ENCODE results near the gene DLL4.

The DLL4 gene

DNA sequence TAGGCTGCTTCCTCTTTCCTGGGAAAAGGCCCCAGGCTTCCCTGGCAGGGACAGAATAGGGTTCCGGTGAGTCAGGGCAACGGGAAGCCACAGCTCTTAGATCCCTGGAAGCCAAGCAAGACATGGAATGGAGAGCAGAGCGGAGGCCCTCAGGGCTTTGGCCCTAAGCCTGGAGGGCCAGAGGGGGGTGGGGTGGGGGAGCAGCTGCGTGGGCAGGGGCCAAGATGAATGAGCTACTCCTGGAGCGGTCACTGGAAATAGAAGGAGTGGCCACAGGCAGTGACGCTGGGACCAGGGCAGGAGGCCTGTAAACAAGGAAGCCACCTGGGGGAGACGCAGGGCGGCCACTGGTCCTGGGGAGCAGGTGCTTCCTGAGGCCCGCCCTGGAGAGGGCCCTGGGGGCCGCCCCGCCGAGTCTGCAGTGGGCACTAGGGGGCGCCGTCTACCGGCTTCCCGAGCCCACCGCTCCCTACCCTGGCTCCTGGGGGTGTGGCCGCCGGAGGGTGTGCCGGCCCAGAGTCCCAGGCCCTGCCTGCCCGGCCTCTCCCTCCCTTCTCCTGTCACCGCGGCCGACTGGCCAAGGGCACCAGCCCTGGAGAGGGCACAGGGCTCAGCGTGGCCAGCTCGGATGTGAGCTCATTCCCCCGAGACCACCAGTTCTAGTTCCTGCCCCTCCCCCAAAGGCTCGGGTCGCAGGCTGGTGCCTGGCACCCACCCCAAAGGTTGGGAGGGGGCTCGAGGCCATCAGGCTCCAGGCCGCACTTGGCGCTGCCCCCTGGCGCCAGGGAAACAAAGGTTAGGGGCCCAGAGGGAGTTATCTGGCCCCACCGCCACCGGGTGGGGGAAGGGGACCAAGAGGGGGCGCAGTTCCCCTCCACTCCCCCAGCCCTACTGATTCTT is 22.8 kb upstream of the DLL4 start:
- in situ Hi-C loops (cut with MboI; ENCODE audit: low sequenced_read_pairs), result loop anchor here (10.0 to 25.0 kb wide), 2 partner anchors 278 to 1156 kb away; no protein-coding TSS in a partner anchor

DNA sequence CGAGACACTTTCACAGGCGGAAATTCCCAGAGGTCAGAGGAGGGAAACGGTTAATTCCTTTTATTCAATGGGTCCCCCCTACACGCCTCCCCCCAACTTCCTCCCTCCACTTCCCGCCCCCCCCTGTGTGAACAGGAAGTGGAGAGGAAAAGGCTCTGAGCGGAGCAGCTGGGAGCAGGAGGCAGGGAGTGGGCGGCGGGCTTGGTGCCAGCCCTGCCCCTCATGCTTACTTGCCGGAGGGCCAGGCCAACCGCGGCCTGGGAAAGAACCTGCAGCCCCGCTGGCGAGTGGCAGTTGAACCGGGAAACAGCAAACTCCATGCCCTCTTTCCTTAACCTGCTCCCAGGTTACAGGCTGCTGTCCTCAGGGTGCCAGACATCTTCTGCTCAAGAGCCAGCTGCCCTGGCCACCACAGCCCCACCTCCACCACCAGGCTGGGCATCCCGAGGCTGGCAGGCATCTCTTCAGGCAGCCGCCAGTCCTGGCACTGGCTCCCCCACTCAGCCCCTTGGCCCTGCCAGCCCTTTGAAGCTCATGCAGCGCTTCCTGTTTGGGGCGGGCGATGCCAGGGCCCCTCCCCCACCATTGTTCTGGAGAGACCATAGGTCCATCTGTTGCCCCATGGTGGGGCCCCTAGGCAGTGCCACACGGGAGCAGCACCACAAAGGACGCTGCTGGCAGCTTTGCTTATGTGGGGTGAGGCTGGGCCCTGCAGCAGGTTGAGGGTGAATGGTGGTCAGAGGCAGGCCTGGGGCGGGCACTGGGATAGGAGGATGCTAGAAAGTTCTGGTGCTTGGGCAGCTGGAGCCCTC is 21.9 kb upstream of the DLL4 start:
- in situ Hi-C loops (cut with MboI; ENCODE audit: low sequenced_read_pairs), result loop anchor here (10.0 to 25.0 kb wide), 2 partner anchors 278 to 1155 kb away; no protein-coding TSS in a partner anchor

DNA sequence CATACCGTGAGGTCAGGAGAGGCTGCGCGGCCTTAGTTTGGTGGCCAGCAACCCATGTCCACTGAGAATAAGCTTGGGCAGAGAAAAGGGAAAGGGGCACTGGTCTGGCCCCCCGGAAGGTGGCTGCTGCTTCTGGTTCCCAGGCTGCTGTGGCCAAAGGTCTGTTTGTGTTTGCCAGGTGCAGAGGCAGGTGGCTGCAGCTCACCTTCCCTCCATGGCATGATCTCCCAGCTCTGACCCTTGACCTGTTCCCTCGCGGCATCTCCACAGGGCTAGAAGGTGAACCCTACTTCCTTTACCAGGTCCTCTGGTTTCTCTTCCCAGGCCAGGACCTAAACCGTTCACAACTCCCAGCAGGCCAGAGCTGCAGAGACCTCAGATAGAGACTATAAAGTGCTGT is 21.0 kb upstream of the DLL4 start:
- in situ Hi-C loops (cut with MboI; ENCODE audit: low sequenced_read_pairs), result loop anchor here (10.0 to 25.0 kb wide), 2 partner anchors 277 to 1154 kb away; no protein-coding TSS in a partner anchor

DNA sequence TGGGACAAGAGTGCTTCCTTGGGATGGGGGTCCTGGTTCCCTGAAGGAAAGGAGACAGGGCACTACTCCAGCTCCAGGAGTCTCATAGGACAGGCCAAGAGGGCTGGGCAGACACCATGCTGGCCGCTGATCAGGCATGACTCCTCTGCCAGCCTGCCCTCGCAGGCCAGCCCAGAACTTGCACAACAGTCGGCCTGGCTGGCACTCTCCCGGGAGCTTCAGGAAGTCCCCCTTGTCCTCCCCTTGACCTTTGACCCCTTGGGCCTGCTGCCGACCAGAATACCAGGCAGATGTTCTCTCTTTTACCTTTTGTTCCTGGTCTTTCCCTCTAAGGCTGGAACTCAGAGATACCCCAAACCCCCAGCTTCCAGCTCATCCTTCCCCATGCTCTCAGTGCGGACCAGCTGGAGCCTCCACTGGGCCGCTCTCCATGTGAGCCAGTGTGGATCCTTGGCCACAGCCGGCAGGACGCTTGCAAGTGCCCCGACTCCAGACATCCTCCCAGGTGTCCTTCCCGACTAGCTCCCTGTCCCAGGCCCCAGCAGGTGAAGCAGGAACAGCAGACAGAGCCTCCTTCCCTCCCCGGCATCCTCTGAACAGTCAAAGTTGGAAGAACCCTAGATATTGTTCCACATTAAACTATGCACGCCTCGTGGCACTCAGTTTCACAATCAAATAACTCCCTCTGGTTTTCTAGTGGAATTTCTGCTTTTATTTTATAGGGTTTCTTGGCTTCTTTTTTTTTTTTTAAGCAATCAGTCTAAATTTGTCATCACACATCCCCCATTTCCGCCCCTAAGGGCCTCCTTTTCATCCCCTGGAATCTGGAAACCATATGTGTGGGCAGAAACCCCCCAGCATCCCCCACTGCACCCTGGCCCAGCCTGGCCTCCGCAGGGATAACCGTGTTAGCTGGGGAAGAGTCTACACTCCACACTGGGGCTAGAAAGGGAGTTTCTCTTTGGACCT is 19.2 kb upstream of the DLL4 start:
- in situ Hi-C loops (cut with MboI; ENCODE audit: low sequenced_read_pairs), result loop anchor here (10.0 to 25.0 kb wide), 2 partner anchors 275 to 1152 kb away; no protein-coding TSS in a partner anchor

DNA sequence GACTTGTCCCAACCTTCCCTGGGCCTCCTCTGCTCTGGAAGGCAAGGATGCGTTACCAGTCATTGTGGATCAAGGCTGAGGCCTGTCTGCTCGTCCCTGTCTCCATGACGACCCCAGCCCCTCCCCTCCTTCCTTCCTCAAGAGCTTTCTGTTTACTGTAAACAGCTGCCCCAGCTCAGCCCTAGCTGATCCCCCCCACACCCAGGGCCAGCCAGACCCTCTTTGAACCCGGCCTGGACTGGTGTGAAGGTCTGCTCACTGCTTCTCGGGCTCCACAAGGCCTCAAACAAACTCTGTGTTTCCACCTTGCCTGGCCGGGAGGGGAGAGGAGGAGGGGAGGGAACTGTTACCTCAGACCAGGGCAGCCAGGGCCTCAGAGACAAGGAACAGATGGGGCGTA is 18.0 kb upstream of the DLL4 start:
- in situ Hi-C loops (cut with MboI; ENCODE audit: low sequenced_read_pairs), result loop anchor here (25.0 kb wide), 1 partner anchor 1151 kb away; no protein-coding TSS in a partner anchor

DNA sequence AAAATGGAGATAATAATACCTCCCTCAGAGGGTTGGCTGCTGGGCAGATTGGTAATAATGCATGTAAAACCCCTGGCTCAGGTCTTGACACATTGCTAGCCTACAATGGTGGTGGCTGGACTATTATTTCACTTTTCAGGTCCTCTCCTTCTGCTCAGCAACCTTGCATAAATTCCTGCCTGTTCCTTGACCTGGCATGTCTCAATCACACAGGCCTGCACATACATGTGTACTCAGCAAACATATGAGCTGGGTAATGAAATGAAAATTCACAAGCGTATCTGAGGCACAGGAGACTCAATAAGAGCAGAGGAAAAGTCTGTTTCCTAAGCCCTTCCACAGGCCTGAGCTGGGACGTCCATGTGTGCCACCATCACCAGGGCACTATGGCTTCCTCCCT is 17.4 kb upstream of the DLL4 start:
- in situ Hi-C loops (cut with MboI; ENCODE audit: low sequenced_read_pairs), result loop anchor here (25.0 kb wide), 1 partner anchor 1151 kb away; no protein-coding TSS in a partner anchor

DNA sequence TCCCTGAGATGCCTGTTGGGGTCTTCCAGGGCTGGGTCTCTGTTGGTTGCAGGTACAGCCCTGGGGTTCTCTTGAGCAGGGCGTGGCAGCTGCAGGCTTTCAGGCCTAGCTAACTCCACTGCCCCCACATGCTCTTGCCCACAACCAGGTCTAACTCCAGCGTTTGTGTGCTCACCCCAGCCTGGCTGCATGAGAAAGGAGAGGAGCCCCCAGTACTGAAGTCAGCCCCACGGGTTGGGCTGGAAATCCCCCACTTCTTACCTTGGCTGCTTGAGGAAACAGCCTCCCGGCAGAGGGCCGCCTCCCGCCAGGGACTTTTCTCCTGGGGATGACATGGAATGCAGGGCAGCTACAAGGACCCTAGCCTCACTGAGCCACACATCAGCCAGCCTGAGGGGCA is 16.7 kb upstream of the DLL4 start:
- in situ Hi-C loops (cut with MboI; ENCODE audit: low sequenced_read_pairs), result loop anchor here (25.0 kb wide), 1 partner anchor 1150 kb away; no protein-coding TSS in a partner anchor

DNA sequence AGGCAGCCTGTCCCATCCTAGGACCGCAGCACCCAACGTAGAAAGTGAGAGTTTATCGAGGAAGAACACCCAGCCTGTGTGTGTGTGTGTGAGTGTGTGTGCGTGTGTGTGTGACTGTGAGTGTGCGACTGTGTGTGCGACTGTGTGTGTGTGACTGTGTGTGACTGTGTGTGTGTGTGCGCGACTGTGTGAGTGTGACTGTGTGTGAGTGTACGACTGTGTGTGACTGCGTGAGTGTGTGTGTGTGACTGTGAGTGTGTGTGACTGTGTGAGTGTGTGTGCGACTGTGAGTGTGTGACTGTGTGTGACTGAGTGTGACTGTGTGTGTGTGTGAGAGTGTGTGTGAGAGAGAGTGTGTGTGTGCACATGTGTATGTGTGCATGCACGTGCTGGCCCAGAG is 15.1 kb upstream of the DLL4 start:
- in situ Hi-C loops (cut with MboI; ENCODE audit: low sequenced_read_pairs), result loop anchor here (25.0 kb wide), 1 partner anchor 1148 kb away; no protein-coding TSS in a partner anchor

DNA sequence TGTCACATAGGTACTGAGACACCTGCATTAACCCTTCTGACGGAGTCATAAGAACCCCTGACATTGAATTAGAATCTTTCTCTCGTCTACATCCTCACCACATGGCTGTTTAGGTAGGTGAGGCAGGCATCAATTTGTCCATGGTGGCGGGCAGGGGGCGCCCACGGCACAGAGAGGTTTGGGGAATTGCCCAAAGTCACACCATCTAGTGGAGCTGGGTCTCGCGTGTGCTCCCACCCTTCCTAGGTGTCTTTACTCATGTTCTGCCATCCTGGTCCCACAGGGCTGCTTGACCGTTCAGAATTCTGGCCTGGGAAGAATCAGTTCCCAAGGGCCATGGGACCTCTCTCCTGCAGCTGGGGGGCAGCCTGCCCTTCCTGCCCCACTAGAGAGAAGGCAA is 14.7 kb upstream of the DLL4 start:
- in situ Hi-C loops (cut with MboI; ENCODE audit: low sequenced_read_pairs), result loop anchor here (25.0 kb wide), 1 partner anchor 1148 kb away; no protein-coding TSS in a partner anchor

DNA sequence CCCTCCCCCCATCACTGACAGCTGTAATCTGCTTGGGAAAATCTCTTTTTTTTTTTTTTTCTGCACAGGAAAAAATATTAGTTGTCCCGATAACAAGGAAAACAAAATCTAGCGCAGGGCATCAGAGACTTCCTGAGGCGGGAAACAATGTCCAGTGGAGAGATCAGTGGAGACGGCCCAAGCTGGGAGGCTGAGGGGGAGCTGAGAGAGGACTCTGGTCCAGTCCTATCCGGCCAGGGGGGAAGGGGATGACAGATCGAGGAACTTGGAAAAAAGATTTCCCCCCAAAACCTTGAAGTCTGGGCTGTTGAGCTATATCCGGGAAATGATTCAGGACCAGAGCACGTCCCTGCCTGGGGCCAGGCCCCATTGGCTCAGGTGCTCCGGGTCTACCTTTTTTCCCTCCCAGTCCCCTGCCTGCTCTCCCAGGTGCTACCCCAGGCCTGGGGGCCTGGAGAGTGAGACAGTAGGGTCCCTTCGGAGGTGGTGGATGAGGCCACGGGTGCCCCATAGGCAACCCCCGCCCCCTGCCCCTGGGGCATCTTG is 14.0 kb upstream of the DLL4 start:
- in situ Hi-C loops (cut with MboI; ENCODE audit: low sequenced_read_pairs), result loop anchor here (25.0 kb wide), 1 partner anchor 1147 kb away; no protein-coding TSS in a partner anchor

DNA sequence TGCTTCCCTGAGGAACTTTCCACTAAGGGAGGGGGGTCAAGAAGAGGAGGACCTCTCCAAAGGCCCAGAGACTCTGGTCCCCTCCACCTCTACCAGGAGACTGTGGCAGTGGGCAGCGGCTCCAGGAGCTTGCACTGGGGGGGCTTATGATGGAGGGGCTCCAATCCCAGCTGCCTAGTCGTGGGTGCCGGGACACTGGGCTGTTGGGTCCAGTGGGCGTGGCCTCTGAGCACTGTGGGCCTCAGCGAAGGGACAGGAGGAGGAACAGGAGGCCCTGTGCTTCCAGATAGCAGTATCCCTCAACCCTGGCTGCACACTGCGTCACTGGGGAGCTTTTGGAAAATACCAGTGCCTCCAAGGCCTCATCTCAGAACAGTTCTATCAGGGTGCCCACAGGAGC is 13.5 kb upstream of the DLL4 start:
- in situ Hi-C loops (cut with MboI; ENCODE audit: low sequenced_read_pairs), result loop anchor here (25.0 kb wide), 1 partner anchor 1147 kb away; no protein-coding TSS in a partner anchor

DNA sequence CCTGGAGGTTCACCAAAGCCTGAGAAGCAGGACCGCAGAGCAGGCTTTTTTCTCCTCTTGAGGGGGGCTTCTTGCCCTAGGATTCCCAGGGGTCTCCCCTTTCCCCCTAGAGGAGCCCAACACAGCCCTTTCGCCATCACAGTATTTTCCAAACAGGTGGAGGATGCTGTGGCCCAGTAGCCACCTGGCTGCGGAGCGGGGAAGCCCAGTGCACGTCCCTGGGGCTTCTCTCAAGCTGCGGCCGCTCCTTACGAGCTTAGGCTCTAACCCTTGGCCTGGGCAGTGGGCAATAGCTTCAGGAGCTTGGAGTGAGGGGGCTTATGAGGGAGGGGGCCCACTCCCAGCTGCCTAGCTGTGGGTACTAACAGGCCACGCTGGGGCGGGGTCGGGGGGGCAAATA is 11.6 kb upstream of the DLL4 start:
- in situ Hi-C loops (cut with MboI; ENCODE audit: low sequenced_read_pairs), result loop anchor here (25.0 kb wide), 1 partner anchor 1145 kb away; no protein-coding TSS in a partner anchor

DNA sequence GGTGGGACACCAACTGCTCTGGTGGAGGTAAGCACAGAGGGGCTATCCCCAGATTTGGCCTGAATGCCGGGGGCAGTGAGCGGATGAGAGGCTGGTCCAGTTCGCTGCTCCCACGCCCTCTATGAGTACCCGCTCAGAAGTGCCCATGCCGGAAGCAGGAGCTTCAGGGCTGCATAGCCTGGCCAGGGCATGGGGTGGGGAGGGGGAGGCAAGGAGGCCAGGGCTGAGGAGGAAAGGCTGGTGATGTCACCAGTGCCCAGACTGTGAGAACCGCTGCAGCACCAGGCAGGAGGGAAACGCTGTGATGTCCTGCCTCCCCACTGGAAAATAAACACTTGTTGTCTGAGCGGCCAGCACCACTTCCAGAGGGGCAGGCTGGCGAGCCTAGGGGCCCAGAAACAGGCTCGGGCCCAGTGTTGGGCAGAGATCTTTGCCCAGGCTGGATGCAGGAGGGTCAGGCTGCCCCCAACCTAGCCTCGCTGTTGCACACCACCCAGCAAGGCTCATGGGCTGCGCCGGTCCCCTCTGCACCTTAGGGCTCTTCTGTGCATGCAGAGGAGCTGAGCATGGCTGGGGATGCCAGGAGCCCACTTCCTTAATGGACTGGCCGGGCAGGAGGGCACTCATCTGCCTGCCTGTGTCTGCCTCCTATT is 10.9 kb upstream of the DLL4 start:
- in situ Hi-C loops (cut with MboI; ENCODE audit: low sequenced_read_pairs), result loop anchor here (25.0 kb wide), 1 partner anchor 1144 kb away; no protein-coding TSS in a partner anchor

DNA sequence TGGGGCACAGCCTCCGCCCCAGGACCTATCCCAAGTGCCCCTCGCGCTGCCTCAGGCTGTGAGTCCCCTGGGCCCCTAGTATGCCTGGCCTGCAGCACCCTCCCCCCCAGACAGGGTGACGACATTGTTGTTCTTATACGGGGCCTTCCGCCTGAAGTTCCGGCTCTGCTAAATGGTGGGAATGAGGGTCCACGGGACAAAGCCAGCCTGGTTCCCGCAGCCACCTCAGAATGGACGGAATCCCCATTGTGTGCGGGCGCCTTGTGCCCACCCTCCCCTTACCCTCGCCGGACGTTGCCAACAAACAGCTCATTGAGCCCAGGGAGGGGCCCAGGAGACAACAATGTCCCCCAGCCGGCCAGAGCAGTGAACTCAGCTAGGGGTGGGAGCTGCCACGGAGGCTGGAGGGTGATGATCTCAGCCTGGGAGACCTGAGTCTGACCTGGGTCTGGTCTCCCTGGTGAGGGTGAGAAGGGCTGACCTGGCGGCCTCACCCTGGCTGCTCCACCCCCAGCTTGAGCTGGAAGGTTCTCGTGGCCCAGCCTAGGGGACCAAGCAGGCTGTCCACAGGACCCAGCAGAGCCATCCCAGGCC is 10.2 kb upstream of the DLL4 start:
- in situ Hi-C loops (cut with MboI; ENCODE audit: low sequenced_read_pairs), result loop anchor here (25.0 kb wide), 1 partner anchor 1143 kb away; no protein-coding TSS in a partner anchor

DNA sequence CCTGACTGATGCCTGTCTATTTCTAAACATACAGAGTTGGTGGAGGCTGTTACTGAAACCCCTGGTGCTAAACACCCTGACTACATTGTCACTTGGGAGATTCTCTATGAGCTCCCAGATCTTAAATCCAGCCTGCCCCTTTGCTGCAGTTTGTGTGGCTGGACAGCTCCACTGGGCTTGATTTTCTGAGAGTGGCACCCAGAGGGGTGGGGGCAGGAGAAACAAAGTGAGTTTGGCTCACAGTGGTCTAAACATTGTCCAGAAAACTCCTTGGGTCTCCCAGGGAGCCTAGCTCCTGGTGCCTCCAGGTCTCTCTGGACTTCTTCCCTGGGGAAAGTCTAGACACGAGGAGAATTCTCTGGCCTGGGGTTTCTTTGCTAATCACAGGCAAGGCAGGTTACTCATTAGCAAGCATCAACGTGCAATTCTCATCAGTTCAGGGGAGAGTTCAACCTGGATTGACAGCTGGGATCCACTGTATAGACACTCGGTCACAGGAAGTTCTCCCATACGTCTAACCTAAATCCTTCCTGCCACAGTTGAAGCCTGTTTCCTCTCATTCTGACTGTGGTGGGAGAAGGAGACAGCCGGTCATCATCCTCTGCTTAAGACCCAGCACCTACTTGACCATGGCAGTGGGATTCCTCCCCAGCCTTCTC is 7.1 kb upstream of the DLL4 start:
- in situ Hi-C loops (cut with MboI; ENCODE audit: low sequenced_read_pairs), result loop anchor here (25.0 kb wide), 1 partner anchor 1140 kb away; no protein-coding TSS in a partner anchor

DNA sequence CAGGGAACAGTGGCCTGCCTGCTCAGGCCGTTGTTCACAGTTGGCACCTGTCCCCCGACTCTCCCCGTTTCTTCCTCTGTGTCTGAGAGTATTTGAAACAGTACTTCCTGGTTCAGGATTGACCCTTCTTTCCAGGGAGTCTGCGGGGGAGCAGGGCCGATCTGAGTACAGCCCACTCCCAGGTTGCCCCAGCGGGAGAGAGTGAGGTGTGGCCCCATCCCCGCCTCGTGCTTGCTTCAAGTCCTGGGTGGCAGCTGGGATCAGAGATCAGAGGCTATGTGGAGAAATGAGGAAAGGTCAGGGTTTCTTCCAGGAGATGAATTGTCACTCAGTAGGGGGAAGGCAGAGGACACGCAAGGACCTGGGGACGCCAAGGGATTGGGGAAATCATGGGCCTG is 6.5 kb upstream of the DLL4 start:
- in situ Hi-C loops (cut with MboI; ENCODE audit: low sequenced_read_pairs), result loop anchor here (25.0 kb wide), 1 partner anchor 1140 kb away; no protein-coding TSS in a partner anchor

DNA sequence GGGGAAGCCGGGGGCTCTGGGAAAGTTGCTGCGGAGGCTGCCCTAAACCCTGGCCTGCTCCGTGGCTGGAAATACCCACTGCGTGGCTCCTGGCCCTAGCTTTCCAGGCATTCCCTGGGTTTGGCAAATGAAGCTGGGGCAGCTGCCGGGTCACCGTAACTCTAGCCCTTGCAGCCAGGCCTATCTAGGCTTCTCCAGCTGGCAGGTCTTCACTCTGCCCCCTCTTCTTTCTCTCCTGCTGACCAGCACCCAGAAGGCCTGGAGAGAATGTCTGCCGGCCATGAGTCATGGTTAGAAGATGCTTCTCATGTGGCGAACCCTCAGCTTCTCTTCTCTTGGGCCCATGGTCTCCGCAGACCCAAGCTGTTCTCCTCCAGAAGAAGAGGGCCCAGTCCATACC is 5.6 kb upstream of the DLL4 start:
- in situ Hi-C loops (cut with MboI; ENCODE audit: low sequenced_read_pairs), result loop anchor here (25.0 kb wide), 1 partner anchor 1139 kb away; no protein-coding TSS in a partner anchor

DNA sequence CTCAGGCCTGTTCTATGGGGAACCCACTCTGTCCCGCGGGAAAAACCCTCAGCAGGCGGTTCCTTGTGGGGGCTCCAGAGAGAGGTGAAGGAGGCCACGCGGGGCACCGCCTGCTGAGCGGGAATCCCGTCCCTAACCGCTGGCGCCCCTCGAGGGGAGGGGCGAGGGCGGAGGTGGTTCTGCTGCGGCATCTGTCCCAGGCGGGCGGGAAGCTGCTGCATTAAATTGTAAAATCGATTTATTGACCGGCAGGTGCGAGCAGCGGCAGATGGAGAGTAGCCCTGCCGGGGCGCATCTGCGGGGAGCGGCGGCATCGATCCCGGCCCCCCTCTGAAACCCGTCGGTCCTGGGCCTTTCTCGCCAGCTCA is 3.7 kb upstream of the DLL4 start:
- in situ Hi-C loops (cut with MboI; ENCODE audit: low sequenced_read_pairs), result no loop called here

Measured in HL-60/S4 (cell line).